Epithelial cell of umbilical artery (primary cell): ENCODE data around the gene GOSR1. TPM values are rescaled to one million over a fixed set of nuclear protein-coding genes. Genes with fewer than 3 reads are reported as not detected.

ENCODE experiments used
- total RNA-seq: library from RNA; depleted of rRNA; stranded (reverse); fragments of >200 nt; gene quantifications from 2 replicates; pipeline ENCODE4 v1.2.3, GENCODE V29; 2014

GOSR1 gene
- total RNA-seq: 28.0 and 31.5 TPM in 2 replicates

GRCh38 chr17:30477083-30477773 lies at the start of gene GOSR1:
TSS of gene GOSR1 (plus strand) at chr17:30477408. CDS start at chr17:30477434, 26 bp downstream.

Other genes starting within 250 kb of the GOSR1 start
- not detected in 2 replicates for gene SLC6A4, start 241.7 kb upstream of the GOSR1 start, total RNA-seq
- gene BLMH, start 185.5 kb upstream of the GOSR1 start, total RNA-seq: 58.2 and 74.4 TPM in 2 replicates
- gene TMIGD1, start 143.4 kb upstream of the GOSR1 start, total RNA-seq: not detected in 2 replicates
- gene CPD, start 98.5 kb upstream of the GOSR1 start, total RNA-seq: 70.2 and 111 TPM in 2 replicates